ENCODE results near the gene TBL3. TPM values are rescaled to one million over a fixed set of nuclear protein-coding genes. Genes with fewer than 3 reads are reported as not detected.

The TBL3 gene
- total RNA-seq, 1 donor from 2014 or later, result 17.5 TPM

- DNase-seq, result no peak
Measured at GRCh38 chr16:1982991-1983543, 11.2 kb downstream of the TBL3 start.

- DNase-seq, result peak; percentile 86
Measured at GRCh38 chr16:1983544-1984346, 11.9 kb downstream of the TBL3 start, which contains the start of gene GFER. GFER (plus strand) TSS chr16:1984193; CDS start chr16:1984219, 26 bp downstream.

GRCh38 chr16:1984347-1985225, 12.7 kb downstream of the TBL3 start:
- no peak for DNase-seq

GRCh38 chr16:1985466-1986150, 13.8 kb downstream of the TBL3 start:
- DNase-seq, result no peak

- no peak for DNase-seq
Measured at GRCh38 chr16:1987198-1987597, 15.3 kb downstream of the TBL3 start.

- no peak for DNase-seq
Measured at GRCh38 chr16:1989209-1990100, 17.6 kb downstream of the TBL3 start, which contains the start of gene SYNGR3. SYNGR3 (plus strand) TSS chr16:1989970; CDS start chr16:1990103, 133 bp downstream.

GRCh38 chr16:1990101-1990350, 18.2 kb downstream of the TBL3 start:
- no peak for DNase-seq

GRCh38 chr16:1990351-1991134, 18.7 kb downstream of the TBL3 start:
- DNase-seq, result no peak

GRCh38 chr16:1991135-1991551, 19.3 kb downstream of the TBL3 start:
- DNase-seq, result no peak

GRCh38 chr16:1991588-1991947, 19.7 kb downstream of the TBL3 start:
- no peak for DNase-seq

GRCh38 chr16:1991948-1992703, 20.3 kb downstream of the TBL3 start:
- DNase-seq, result peak; percentile 78

- no peak for DNase-seq
Measured at GRCh38 chr16:1992704-1993317, 21.0 kb downstream of the TBL3 start.

- no peak for DNase-seq
Measured at GRCh38 chr16:1993731-1994131, 21.9 kb downstream of the TBL3 start.

- peak; percentile 39 for DNase-seq
Measured at GRCh38 chr16:1997494-1998359, 25.9 kb downstream of the TBL3 start.

- no peak for DNase-seq
Measured at GRCh38 chr16:1998360-1998835, 26.5 kb downstream of the TBL3 start.

- DNase-seq, result no peak
Measured at GRCh38 chr16:1998852-1999801, 27.3 kb downstream of the TBL3 start.

Data from skin of body (tissue), 2 donors.